ENCODE data around the gene CCDC73.
"Not testable (repeated sequence)": the region's sequence is repeated elsewhere in the genome, so short reads cannot be mapped to it uniquely, and the experiment has no call there.

The CCDC73 gene

DNA sequence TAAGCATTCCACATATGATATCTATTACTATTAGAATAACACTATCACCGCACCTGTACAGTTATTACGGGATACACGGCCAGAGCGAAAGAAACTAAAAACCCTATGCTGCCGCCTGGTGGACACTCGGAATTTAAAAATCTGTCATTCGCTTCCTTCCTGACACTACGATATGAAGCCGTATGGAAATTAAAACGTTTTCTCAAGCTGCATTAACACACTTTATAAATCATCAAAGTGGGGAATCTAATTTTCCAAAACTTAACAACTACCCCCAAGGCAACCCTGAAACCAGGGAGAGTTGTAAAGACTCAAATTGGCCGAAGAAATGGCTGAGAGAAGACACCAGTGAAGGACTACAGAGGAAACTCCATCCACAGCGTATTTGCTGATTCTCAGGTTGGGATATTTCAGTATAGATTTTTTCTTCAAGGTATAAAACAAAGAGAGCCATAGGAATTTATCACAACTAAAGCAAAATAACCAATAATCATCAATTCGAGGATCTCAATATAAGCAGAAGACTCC lies 1.4 kb downstream of the CCDC73 start:
- DNase-seq = peak; percentile 53 to 57

DNA sequence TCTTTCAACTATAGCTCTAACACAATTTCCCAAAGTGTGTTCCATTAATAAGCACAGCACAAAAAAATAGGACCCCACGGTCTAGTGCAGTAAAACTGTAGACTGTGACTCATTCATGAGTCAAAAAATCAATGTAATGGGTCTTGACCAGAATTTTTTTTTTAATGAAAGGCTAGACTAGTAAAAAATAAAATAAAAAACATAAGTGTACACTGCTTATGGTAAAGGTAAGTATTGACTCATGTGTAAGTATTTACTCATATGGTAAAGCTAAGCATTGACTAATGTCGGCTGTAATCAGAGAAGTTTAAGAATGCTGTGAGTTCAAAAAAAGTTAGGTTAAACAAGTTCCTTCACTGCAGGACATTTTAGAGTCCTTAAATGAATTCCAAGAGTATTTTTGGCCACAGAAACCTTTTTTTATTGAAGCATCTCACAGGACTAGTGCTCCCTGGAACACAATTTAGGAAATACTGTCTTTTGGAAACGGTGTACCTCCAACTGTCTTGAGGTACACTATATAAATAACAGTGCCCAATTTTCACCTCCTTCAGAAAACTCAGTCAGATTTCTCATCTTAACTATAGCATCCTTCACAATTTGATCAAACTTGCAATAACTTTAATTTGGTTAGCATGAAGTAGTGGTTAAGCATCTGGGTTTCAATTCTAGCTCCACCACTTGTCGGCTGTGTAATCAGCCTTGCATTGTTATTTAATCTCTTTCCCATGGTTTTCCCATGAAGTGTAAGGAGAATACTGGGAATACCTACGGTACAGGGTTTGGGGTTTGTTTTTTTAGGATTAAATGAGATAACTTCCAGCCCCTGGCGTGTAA lies 2.1 kb downstream of the CCDC73 start:
- DNase-seq = no peak

DNA sequence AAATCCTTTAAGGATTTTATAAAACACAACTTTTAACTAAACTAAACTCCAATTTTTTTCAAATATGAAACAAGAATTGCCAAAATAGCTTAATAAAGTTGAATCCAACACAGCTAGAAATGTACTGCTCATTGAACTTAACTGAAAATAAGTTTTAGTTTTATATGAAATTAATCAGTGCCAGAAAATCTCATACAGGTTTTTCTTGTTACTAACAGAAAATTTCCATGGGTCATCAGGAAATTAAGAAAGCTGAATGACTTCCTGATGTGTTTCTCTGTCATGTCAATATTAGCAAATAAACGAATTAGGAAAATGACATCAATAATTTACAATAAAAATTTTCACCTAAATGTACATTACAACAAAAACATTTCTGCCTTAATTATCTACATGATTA lies 3.5 kb downstream of the CCDC73 start:
- no peak for DNase-seq

DNA sequence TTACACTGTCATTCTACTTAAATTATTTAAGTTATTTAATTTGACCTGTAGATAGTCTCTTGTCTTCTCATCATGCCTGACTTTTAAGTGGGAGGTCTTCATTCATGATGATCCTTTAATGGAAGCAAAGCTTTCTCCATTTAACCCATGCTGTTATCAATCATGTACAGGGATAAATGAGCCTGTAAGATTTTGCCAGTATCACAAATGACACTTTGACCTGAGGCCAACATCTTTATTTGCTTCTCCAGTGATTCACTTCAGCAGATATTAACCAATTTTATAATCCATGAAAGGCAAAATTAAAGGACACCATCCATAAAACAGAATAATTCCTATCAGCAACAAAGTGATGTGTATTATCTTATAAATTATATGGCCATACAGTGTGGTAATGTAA lies 7.7 kb downstream of the CCDC73 start:
- DNase-seq = no peak

DNA sequence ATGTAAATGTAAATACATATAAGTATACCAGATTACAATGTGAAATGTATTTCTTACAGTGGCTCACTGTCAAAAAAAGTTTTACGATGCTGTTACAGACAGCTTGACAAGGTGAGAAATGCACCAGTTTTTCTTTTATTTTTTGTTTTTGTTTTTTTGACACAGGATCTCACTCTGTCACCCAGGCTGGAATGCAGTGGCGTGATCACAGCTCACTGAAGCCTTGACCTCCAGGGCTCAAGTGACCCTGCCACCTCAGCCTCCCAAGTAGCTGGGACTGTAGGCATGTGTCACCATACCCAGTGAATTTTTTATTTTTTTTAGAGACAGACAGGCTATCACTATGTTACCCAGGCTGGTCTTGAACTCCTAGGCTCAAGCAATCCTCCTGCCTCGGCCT lies 9.2 kb downstream of the CCDC73 start:
- no peak for DNase-seq

DNA sequence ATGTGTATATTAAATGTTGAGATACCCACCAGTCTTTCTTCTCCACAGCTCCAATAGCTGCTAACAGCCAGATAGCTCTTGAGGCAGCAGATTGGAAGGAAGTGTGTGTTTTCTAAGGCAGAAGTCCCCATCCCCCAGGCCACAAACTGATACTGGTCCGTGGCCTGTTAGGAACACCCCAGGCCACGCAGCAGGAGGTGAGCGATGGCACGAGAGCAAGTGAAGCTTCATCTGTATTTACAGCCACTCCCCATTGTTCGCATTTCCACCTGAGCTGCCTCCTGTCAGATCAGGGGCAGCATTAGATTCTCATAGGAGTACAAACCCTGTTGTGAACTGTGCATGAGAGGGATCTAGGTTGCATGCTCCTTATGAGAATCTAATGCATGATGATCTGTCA lies 12.7 kb downstream of the CCDC73 start:
- DNase-seq = no peak

DNA sequence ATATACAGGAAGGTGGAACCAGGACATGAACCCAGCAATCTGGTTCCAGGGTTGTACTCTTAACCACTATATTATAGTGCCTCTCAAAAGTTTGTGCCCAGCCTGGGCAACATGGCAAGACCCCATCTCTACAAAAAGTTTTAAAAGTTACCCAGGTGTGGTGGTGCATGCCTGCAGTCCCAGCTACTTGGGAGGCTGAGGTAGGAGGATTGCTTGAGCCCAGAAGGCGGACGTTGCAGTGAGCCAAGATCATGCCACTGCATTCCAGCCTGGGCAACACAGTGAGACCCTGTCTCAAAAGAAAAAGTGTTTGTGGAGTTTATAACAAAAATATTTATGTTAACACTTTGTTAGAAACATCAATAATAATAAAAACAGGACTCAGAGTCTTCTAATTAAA lies 13.6 kb downstream of the CCDC73 start:
- not testable (repeated sequence) for DNase-seq

DNA sequence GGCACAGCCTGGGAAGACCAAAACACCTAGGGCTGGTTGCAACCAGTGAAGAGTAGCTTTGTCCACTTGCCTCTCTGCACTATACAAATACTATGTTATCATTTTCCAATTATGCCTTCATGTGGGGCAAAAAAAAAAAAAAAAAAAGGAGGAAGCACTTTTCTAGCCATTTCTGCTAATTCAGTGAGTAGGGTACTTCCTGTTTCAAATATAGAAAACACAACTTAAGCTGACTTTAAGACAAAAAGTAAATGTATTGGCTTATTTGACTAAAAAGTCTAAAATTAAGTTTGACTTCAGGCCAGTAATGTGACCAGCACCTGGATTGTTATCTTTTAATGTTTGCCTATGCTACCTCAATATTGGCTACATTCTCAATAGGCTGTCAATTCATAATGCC lies 15.3 kb downstream of the CCDC73 start:
- no peak for DNase-seq

DNA sequence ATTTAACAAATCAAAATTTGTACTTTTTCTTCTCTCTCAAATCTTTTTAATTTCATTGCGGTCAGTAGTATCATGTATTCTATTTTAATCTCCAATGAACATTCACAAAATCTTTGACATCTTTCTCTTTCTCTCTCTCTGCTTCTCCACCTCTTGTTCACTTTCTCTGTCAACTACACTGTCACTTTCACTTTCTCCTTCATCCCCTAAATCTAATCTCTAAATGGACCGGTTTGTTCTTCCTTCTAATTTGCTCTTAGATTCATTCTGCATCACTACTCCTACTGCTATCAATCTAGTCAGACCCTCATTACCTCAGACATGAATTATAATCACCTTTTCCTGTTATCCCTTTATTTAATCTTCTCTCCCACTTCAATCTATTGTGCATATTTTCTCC lies 18.6 kb downstream of the CCDC73 start:
- DNase-seq = no peak

DNA sequence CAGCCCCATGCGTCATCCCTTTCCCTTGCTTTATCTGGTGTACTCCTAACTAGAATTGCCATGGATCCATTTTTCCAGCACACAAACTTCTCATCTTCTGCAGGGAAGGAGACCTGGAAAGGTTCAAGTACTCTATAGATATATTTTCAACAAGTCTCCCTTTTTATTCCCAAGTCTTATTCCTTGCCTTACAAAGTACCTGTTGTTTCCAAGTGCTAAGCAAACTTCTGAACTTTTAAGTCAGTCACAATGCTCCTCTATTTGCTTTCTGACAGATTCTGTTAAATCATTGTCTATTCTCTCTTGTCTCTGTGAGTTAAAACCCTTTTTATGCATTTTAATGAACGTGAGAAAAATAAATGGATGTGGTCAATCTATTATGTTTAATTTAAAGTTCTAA lies 20.4 kb downstream of the CCDC73 start:
- DNase-seq = no peak

DNA sequence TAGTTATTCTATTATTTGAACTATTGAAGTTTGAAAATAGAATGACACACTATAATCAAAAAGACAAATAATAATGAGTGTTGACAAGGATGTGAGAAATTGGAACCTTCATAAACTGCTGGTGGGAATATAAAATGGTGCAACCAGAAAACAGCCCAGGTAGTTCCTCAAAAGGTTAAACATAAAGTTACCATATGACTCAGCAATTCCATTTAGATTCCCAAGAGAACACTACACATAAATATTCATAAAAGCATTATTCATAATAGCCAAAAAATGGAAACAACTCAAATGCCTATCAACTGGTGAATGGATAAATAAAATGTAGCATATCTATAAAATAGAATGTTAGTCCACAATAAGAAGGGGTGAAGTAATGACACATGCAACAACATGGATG lies 21.7 kb downstream of the CCDC73 start:
- no peak for DNase-seq

DNA sequence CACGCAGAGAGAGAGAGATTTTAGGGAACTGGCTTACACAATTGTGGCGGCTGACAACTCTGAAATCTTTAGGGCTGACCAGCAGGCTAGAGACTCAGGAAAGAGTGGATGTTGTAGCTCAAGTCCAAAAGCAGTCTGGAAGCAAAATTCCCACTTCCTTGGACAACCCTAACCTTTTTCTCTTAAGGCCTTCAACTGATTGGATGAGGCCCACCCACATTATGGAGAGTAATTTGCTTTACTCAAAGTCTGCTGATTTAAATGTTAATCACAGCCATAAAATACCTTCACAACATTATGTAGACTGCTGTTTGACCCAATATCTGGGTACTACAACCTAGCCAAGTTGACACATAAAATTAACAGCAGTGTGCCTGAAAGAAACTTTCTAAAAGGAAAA lies 32.7 kb downstream of the CCDC73 start:
- DNase-seq = not testable (repeated sequence)

DNA sequence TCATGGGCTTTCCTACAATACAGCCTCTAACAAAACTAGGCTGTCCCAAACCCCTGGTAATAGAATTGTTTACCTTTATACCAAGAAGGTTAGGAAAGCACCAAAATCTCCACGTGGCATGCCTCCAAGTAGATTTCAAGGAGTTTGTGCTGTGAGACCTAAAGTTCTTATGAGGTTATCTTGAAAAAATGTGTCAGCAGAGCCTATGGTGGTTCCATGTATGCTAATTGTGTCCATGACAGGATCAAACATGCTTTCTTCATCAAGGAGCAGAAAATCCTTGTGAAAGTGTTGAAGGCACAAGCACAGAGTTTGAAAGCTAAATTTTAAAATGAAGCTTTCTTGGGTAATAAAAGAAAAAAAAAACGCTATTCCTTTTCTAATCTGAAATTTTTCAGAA lies 36.2 kb downstream of the CCDC73 start:
- DNase-seq = no peak

DNA sequence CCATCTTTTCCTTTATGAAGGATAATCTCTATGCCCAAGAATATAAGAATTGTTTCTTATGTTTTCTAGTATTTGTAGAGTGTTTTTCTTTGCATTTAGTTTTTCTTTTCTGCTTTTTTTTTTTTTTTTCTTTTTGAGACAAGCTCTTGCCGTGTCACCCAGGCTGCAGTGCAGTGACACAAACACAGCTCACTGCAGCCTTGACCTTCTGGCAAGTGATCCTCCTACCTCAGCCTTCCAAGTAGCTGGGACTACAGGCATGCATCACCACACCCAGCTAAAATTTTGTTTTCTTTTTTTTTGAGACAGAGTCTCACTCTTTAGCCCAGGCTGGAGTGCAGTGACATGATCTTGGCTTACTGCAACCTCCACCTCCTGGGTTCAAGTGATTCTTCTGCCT lies 41.3 kb downstream of the CCDC73 start:
- DNase-seq = not testable (repeated sequence)

DNA sequence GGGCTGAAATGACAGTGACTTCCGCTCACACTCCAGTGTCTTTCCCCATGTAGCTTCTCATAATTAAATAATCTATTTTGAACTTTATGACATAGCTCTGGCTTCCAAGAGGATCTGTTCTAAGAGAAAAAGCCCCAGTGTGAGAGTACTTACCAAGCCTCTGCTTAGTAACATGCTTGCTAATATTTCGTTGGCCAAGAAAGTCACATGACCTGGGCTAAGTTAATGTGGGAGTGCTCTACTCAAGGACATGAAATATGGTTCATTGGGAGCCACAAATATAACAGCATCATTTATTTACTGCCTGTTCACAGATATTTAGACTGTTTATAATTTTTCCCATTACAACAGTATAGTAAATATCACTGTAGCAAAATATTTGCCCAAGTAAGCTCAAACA lies 42.5 kb downstream of the CCDC73 start:
- DNase-seq = no peak

DNA sequence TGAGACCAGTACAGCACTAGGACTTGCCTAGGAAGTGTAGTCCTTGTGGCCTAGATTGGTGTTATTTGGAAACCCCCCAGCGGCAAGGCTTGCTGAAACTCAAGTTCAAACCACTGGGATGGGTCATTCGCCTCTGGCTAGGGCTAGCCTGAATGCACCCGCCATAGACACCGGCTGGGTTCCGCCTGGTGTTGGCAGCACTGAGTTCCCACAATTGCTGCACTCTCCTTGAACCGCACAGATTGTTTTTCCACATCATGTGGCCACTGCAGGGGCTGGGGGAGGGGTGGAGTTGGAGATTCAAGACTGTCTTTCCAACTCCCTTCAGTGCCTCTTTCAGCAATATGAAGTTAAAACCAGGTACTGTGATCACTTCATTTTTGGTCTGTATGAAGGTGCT lies 43.1 kb downstream of the CCDC73 start:
- DNase-seq = no peak

DNA sequence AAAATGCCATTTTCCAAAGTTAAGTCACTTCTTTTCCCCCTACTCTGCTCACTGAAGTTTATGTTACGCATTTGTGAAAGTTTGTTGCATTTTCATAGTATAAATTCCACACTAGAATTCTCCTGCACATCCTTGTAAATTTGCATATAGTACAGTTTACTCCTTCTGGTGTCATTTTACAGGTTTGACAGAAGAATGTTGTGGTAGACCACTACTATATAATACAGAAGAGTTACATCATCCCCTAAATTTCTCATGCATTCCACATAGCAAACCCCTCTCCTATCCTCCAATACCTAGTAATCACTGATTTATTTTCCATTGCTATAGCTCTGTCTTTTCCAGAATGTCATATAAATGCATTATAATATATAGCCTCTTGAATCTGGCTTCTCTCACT lies 64.5 kb downstream of the CCDC73 start:
- DNase-seq = no peak

DNA sequence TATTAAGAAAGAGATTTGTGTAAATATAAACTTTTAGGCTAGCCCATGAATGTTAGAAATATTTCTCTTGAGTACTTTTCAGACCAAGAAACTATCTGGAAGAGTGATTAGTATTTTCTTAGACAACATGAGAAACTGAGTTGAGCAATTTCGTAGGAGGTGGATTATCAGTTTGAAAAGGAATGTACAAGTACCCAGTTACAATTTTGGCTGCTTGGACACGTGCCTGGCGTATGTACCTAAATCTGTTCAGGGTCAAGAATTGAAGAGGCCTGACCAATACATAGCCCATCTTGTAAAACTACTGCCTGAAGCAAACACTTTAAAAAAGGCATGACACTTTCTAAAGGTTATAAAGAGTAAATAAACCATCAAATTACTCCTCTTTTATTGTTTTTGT lies 71.1 kb downstream of the CCDC73 start:
- no peak for DNase-seq

DNA sequence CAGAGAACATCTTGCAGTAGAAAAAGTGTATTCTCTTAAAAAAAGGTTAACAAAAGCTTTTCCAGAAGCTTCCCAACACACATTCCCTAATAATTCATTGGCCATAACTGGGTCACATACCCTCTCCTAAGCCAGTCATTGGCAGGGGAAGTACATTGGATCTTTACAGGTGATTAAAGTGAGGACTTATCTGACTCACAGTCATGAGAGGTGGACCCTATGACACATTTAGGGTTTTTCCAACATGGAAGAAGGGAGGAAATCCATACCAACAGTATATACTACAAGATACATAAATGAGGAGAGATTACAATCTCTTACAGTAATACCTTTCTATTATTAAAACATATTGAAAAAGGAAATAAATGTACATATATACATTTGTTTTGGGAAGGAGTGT lies 72.2 kb downstream of the CCDC73 start:
- no peak for DNase-seq

DNA sequence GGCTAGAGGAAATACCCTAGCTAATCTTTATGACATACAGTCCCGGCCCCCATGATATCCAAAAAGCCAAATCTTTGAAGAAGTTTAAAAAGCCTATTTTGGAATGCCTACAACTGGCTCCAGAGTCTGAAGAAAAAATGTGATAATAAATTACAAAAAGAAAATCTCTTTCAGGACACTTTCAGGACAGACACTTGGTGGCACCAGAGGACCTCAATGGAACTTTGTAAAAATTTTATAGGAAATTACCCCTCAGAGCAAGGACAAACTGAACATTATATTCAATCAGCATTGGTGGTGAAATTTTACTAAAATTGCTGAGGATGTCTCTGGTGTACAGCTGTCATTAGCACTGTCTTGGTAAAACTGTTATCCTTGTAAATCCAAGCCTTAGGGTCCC lies 81.0 kb downstream of the CCDC73 start:
- no peak for DNase-seq

DNA sequence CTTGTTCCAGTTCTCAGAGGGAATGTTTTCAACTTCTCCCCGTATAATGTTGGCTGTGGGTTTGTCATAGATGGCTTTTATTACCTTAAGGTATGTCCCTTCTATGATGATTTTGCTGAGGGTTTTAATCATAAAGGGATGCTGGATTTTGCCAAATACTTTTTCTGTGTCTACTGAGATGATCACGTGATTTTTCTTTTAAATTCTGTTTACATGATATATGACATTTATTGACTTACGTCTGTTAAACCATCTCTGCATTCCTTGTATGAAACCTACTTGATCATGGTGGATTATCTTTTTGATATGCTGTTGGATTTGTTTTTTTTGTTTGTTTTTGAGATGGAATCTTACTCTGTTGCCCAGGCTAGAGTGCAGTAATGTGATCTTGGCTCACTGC lies 85.5 kb downstream of the CCDC73 start:
- DNase-seq = not testable (repeated sequence)

DNA sequence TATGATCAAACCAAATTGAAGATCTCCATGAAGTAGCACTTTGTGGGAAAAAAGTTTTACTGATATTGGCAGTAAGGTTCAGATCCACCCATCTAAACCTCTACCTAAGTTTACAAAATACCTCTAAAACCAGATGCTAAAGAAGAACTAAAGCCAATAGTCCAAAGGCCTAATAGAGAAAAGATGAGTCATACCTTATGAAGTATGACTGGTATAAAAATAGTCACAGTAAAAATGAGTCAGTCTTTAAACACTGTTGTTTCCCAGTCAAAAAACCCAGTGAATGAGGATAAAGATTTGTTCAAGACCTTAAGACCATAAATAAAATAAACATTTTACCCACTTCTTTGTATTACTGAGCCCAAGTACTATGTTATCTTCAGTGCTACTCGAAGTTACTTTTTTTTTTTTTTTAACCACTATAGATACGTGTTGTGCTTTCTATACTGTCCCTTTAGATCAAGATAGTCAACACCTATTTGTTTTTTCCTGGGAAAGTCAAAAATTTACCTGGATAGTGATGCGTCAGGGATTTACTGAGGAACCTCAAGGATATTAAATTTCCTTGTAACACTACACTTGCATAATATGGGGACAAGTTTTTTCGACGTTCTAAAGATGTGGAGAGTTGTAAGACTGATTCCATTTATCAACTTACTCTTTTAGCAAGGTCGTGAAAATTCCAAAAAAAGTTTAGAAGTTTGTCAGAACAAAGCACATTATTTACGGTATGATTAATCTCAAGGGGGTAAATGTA lies 87.3 kb downstream of the CCDC73 start:
- DNase-seq = no peak

DNA sequence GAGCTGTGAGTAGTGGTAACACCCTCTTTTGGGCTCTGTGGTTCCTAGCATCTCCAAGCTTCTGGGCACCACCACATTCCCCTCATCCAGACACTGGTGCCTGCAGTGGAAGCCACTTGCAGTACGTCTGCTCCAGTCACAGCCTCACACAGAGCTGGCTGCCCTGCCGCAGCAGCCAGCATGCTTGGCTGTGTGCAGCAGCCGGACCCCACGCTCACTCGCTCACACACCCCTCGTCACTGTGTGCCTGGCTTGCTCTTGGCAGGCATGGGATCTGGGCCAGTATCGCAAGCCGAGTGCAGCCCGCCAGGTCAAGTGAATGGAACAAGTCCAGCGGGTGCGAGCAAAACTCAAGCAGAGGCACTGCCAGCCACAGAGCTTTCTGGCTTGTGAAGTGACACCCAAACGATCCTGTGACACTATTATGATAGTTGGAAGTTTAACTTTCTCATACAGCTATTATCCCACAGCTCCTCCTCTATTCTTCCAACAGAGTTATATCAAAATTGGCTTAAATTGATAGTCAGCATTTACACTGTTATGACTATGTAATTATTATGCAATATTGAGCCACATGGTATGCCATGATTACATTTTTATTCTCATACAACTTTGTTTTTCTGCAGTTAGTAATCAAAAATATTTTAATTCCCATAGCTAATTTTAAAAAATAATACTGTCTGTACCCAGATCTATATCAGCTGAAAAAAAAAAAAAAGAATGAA lies 89.0 kb downstream of the CCDC73 start:
- no peak for DNase-seq

DNA sequence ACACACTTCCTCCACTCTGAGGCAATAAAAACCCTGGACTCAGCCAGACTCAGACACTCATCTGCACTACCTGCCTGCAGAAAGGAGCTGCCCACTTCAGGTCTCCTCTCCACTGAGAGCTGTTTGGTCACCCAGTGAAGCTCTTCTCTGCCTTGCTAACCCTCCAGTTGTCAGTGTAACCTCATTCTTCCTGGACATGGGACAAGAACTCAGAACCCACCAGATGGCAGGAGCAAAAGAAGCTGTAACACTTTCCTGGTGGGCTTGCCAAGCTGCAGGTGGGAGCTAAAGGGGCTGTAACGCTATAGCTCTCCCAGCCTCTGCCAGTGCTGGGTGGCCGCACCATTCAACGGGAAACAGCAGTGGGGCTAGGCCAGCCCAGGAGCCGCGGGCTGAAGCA lies 89.7 kb downstream of the CCDC73 start:
- no peak for DNase-seq
